Vein endothelial cell (primary cell): ENCODE measurements around the gene RHEX. TPM values are rescaled to one million over a fixed set of nuclear protein-coding genes. Genes with fewer than 3 reads are reported as not detected.

Experiments used
- small RNA-seq: library from RNA; depleted of rRNA; stranded (forward); fragments of <200 nt; gene quantifications from one replicate; pipeline ENCODE3, GENCODE V24; 2012
- total RNA-seq: library from RNA; depleted of rRNA; stranded (reverse); fragments of >200 nt; gene quantifications from 2 replicates; pipeline ENCODE4 v1.2.3, GENCODE V29; 2012

Gene RHEX
- total RNA-seq: not detected in 2 replicates

DNA sequence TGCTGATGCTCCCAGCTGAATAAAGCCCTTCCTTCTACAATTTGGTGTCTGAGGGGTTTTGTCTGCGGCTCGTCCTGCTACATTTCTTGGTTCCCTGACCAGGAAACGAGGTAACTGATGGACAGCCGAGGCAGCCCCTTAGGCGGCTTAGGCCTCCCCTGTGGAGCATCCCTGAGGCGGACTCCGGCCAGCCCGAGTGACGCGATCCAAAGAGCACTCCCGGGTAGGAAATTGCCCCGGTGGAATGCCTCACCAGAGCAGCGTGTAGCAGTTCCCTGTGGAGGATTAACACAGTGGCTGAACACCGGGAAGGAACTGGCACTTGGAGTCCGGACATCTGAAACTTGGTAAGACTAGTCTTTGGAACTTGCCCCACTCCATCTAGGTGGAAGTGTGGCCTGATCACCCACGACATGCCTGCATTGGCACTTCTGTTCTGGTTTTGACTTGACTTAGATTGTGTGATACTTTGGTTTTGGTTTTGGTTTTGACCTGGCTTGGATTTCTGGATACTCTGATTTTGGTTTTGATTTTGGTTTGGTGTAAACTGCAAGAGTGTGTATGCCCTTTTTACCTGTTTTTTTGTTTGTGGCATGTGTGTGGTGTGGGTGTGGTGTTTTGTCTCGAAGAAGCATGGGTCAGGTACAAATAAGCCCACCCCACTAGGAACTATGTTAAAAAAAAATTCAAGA is at the start of gene RHEX:
RHEX (plus strand) TSS at position 255 of the 692 bp plus-strand sequence. CDS start 44,656 bp downstream, outside the sequence.

GRCh38 chr1:206023695-206024094 is 29.3 kb upstream of the RHEX start, which contains the start of gene CTSE:
Gene CTSE, minus strand, starts transcription at chr1:206023895. Its CDS starts 104 bp downstream, at chr1:206023791.

DNA sequence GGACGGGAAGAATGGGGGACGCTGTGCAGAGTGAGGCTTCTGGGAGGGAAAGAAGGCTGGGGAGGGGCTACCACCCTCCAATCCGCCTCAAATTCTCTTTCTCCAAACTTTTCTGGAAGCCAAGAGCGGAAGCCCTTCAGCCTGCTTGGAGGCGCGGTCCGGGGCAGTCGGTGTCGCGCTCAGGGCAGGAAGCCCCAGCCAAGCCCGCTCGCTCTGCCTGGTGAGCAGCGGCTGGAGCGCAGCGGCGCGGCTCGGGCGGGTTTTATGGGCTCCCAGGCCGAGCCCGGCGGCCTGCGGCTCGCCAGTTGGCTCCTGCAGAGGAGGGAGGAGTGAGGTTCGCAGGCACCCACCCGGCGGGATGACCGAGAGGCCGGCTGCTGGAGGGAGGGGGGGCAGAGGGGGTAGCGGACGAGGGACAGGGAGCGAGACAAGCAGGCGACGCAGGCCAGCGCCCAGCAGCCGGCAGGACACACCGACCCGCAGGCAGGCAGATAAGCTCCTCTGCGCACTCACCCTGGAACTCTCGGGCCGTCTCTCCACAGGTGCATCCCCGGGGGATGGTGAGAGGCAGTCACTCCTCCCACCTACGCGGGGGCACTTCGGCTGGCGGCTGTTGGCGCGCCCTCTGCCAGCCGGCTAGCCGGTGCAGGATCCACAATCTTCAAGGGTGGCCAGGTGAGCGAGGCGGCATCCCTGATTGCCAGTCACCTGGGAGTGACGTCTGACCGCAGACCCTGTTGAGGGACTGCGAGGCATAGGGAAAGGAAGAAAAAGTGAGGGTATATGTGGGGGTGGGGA is 64.4 kb downstream of the RHEX start, which contains the start of gene AVPR1B:
AVPR1B (minus strand) TSS at position 238 of the 798 bp plus-strand sequence. CDS start 498 bp downstream, outside the sequence.

Small RNA genes lying within 50 kb of the gene (small RNA-seq; reads per million reads assigned to genes)
- gene RF00271: not detected

Other genes with a start within 250 kb of the RHEX start
- 11.1 and 23.4 TPM in 2 replicates for gene SLC41A1, start 240.0 kb upstream of the RHEX start, total RNA-seq
- under 0.01 TPM in 1 of 2 replicates, not detected in the other for gene PM20D1, start 203.0 kb upstream of the RHEX start, total RNA-seq
- gene SLC26A9, start 109.7 kb upstream of the RHEX start, total RNA-seq: under 0.01 TPM in 1 of 2 replicates, not detected in the other
- gene RAB7B, start 49.8 kb upstream of the RHEX start, total RNA-seq: 0.10 TPM in 1 of 2 replicates, not detected in the other
- gene CTSE, start 29.3 kb upstream of the RHEX start, total RNA-seq: under 0.01 TPM in 1 of 2 replicates, not detected in the other
- not detected in 2 replicates for gene AVPR1B, start 64.2 kb downstream of the RHEX start, total RNA-seq
- 1.6 and 5.1 TPM in 2 replicates for gene FAM72A, start 149.7 kb downstream of the RHEX start, total RNA-seq
- 111 and 149 TPM in 2 replicates for gene SRGAP2, start 150.4 kb downstream of the RHEX start, total RNA-seq